Activated T-cell treated with anti-CD3 and anti-CD28 coated beads for 4 hours (primary cell): ENCODE data around the gene NXN.

Experiments used
- DNase-seq: peaks from one replicate; pipeline ENCODE4 v3.0.0-alpha.2; 2020

The NXN gene

GRCh38 chr17:979539-980405 lies at the start of gene NXN:
TSS of gene NXN (minus strand) at chr17:979776.
- peak; percentile 86 for DNase-seq

GRCh38 chr17:1027044-1027443 lies 47.5 kb upstream of the NXN start:
- no peak for DNase-seq

- DNase-seq = no peak
These were observed 47.0 kb upstream of the NXN start for GRCh38 chr17:1026599-1026975.

- no peak for DNase-seq
These were observed 46.4 kb upstream of the NXN start for GRCh38 chr17:1025733-1026598.

GRCh38 chr17:1024076-1024475 lies 44.5 kb upstream of the NXN start:
- no peak for DNase-seq

GRCh38 chr17:1022278-1023024 lies 42.9 kb upstream of the NXN start:
- no peak for DNase-seq

GRCh38 chr17:1021147-1021546 lies 41.6 kb upstream of the NXN start:
- DNase-seq = no peak

GRCh38 chr17:1019451-1019850 lies 39.9 kb upstream of the NXN start:
- no peak for DNase-seq

- no peak for DNase-seq
These were observed 39.0 kb upstream of the NXN start for GRCh38 chr17:1018547-1018946.

- DNase-seq = no peak
These were observed 34.1 kb upstream of the NXN start for GRCh38 chr17:1013729-1014090.

GRCh38 chr17:1012823-1013728 lies 33.5 kb upstream of the NXN start:
- no peak for DNase-seq

- DNase-seq = no peak
These were observed 32.5 kb upstream of the NXN start for GRCh38 chr17:1011760-1012735.

GRCh38 chr17:1011138-1011537 lies 31.6 kb upstream of the NXN start:
- DNase-seq = no peak

- DNase-seq = no peak
These were observed 31.0 kb upstream of the NXN start for GRCh38 chr17:1010586-1010985.

- DNase-seq = no peak
These were observed 30.5 kb upstream of the NXN start for GRCh38 chr17:1010086-1010450.

- no peak for DNase-seq
These were observed 29.9 kb upstream of the NXN start for GRCh38 chr17:1009229-1010085.

GRCh38 chr17:1008008-1008761 lies 28.6 kb upstream of the NXN start:
- DNase-seq = no peak

GRCh38 chr17:1007310-1008007 lies 27.9 kb upstream of the NXN start:
- no peak for DNase-seq

GRCh38 chr17:1006054-1006453 lies 26.5 kb upstream of the NXN start:
- DNase-seq = no peak
